BE2C (cell line): ENCODE results near the gene GNB1.

Source experiments
- DNase-seq: peaks from one replicate; pipeline ENCODE4 v3.0.0-alpha.2; 2020
- H3K27me3 ChIP-seq: fragments of 250-450 bp; sonication (Bioruptor Pico); 2 replicates; pipeline ENCODE4 v1.5.1; 2020; ENCODE audit warnings: mild to moderate bottlenecking
- H3K36me3 ChIP-seq: fragments of 250-450 bp; sonication (Bioruptor Pico); 2 replicates; pipeline ENCODE4 v1.5.1; 2020; ENCODE audit warnings: mild to moderate bottlenecking
- H3K4me1 ChIP-seq: fragments of 250-450 bp; sonication (Bioruptor Pico); 2 replicates; pipeline ENCODE4 v1.5.1; 2020
- H3K4me3 ChIP-seq: 2 replicates; pipeline ENCODE4 v1.5.1; 2011; ENCODE audit warnings: low read depth, low read length
- H3K9me3 ChIP-seq: fragments of 250-450 bp; sonication (Bioruptor Pico); 2 replicates; pipeline ENCODE4 v1.5.1; 2020
- TF ChIP-seq, protein P1 (sequence below): IDR thresholded peaks from 2 replicates; pipeline ENCODE4 v1.5.1; 2012; ENCODE audit warnings: mild to moderate bottlenecking, low read depth, low read length

GNB1 gene

GRCh38 chr1:1827089-1827848, 63.6 kb downstream of the GNB1 start:
- H3K4me3 ChIP-seq, result no peak overlapping the region
- TF ChIP-seq, protein P1, sequence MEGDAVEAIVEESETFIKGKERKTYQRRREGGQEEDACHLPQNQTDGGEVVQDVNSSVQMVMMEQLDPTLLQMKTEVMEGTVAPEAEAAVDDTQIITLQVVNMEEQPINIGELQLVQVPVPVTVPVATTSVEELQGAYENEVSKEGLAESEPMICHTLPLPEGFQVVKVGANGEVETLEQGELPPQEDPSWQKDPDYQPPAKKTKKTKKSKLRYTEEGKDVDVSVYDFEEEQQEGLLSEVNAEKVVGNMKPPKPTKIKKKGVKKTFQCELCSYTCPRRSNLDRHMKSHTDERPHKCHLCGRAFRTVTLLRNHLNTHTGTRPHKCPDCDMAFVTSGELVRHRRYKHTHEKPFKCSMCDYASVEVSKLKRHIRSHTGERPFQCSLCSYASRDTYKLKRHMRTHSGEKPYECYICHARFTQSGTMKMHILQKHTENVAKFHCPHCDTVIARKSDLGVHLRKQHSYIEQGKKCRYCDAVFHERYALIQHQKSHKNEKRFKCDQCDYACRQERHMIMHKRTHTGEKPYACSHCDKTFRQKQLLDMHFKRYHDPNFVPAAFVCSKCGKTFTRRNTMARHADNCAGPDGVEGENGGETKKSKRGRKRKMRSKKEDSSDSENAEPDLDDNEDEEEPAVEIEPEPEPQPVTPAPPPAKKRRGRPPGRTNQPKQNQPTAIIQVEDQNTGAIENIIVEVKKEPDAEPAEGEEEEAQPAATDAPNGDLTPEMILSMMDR, result no peak
- no peaks in the 10 kb centered on the region for H3K9me3 ChIP-seq
- no peaks in the 10 kb centered on the region for H3K27me3 ChIP-seq
- DNase-seq, result peak; percentile 36
- H3K36me3 ChIP-seq, result peaks cover 65% of the 10 kb centered on the region
- peaks cover 15% of the 10 kb centered on the region for H3K4me1 ChIP-seq

- no peak overlapping the region for H3K4me3 ChIP-seq
- H3K36me3 ChIP-seq, result peaks cover 71% of the 10 kb centered on the region
- no peaks in the 10 kb centered on the region for H3K27me3 ChIP-seq
- TF ChIP-seq, protein P1, result no peak
- no peaks in the 10 kb centered on the region for H3K9me3 ChIP-seq
- no peak for DNase-seq
- H3K4me1 ChIP-seq, result peaks cover 15% of the 10 kb centered on the region
These were observed 64.4 kb downstream of the GNB1 start for GRCh38 chr1:1826356-1827088.

DNA sequence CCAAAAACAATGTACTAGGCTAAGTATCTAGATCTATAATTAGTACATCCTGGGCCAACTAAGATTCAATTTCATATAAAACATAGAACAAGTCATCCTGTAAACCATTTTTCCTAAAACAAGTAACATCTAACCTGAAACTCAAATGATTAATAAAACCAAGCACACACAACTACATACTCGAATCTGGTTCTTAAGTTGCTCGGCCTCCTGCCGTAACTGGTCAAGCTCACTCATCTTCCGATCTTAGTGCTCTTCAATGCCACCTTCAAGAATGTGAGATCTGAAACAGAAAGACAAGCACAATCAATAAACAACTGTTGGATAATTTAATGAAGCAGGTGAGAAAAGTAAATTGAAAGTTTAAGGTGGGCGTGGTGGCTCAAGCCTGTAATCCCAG, 65.7 kb downstream of the GNB1 start:
- H3K27me3 ChIP-seq, result no peaks in the 10 kb centered on the region
- peaks cover 15% of the 10 kb centered on the region for H3K4me1 ChIP-seq
- DNase-seq, result no peak
- peaks cover 72% of the 10 kb centered on the region for H3K36me3 ChIP-seq
- TF ChIP-seq, protein P1, result no peak
- no peak overlapping the region for H3K4me3 ChIP-seq
- no peaks in the 10 kb centered on the region for H3K9me3 ChIP-seq

DNA sequence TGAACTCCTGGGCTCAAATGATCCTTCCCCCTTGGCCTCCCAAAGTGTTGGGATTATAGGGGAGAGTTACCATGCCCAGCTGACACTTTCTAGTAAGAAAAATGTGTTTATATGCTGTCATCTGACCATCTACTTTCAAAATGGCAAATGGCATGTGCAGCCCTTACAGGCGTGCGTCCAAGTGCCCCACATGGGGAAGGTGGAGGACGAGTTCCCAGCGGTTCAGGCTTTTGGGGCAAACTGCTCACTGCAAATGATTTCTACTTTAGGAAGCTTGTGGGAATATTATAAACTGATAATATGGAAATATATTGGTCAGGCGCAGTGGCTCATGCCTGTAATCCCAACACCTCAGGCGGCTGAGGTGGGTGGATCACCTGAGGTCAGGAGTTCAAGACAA, 71.1 kb downstream of the GNB1 start:
- no peaks in the 10 kb centered on the region for H3K9me3 ChIP-seq
- TF ChIP-seq, protein P1, result no peak
- no peak for DNase-seq
- H3K36me3 ChIP-seq, result peaks cover 82% of the 10 kb centered on the region
- H3K4me3 ChIP-seq, result no peak overlapping the region
- no peaks in the 10 kb centered on the region for H3K27me3 ChIP-seq
- no peaks in the 10 kb centered on the region for H3K4me1 ChIP-seq

GRCh38 chr1:1817221-1817620, 73.7 kb downstream of the GNB1 start:
- TF ChIP-seq, protein P1, result 0 out of 2 replicates have a peak, but pooled peaks have one; percentile 1
- Histone ChIP-seq H3K9me3 (no peaks in the 10 kb centered on the region), H3K4me1 (no peaks in the 10 kb centered on the region), H3K4me3 (no peak overlapping the region), H3K36me3 (peaks cover 82% of the 10 kb centered on the region), H3K27me3 (no peaks in the 10 kb centered on the region)
- DNase-seq, result no peak
